ENCODE data around the gene SYNJ2.
"Not testable (repeated sequence)": the region's sequence is repeated elsewhere in the genome, so short reads cannot be mapped to it uniquely, and the experiment has no call there.

SYNJ2 gene

DNA sequence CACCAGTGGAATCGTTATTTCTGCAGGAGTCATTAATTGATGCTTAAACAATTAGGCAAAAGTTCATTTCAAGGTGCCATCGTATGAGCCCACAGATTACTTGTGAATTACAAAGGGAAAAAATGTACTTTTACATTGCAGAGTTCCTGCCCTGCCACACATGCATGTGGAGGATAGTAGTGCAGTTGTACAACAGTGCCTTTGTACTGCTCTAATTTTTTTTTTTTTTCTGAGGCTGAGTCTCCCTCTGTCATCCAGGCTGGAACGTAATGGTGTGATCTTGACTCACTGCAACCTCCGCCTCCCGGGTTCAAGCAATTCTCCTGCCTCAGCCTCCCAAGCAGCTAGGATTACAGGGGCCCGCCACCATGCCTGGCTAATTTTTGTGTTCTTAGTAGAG, 26.0 kb upstream of the SYNJ2 start:
- DNase-seq: no peak

DNA sequence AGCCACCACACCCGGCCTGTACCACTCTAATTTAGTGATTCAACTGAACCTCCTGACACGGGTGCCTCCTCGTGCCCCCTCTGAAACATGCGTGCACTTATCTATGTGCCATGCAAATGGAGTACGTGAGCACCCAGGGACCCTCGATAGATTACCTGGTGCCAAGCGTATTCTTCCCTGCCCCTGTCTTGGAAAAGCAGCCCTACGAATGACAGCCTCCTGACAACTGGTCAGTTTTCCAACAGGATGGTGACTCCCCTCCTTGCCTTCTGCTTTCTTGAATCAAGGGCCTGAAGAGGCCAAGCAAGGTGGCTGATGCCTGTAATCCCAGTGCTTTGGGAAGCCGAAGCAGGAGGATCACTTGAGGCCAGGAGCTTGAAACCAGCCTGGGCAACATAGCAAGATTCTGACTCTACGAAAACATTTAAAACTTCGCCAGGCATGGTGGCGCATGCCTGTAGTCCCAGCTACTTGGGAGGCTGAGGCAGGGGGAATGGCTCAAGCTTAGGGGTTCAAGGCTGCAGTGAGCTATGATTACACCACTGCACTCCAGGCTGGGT, 25.4 kb upstream of the SYNJ2 start:
- no peak for DNase-seq

DNA sequence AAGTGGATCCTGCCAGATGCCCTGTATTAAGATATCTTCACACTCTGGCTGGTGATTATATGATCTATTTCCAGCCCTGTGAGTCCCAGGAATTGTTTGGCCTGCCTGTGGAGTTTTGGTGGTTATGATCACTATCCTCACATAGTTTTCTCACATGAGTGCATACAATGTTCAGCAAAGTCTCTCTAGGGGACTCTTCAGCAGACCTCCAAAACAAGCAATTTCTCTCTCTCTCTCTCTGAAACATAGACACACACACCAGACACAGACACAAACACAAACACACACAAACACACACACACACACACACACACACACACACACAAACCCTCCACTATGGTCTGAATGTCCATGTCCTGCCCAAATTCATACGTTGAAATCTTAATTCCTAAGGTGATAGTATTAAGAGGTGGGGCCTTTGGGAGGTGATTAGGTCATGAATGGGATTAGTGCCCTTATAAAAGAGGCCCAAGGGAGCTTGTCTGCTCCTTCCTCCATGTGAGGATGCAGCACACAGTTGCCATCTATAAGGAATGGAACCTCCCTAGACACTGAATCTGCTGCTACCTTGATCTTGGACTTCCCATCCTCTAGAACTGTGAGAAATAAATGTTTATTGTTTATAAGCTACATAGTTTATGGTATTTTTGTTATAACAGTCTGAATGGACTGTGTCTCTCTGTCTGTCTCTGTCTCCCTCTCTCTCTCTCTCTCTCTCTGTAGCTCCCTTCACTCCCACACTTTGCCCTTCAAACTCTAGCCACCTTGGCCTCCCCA, 22.0 kb upstream of the SYNJ2 start:
- DNase-seq: no peak

DNA sequence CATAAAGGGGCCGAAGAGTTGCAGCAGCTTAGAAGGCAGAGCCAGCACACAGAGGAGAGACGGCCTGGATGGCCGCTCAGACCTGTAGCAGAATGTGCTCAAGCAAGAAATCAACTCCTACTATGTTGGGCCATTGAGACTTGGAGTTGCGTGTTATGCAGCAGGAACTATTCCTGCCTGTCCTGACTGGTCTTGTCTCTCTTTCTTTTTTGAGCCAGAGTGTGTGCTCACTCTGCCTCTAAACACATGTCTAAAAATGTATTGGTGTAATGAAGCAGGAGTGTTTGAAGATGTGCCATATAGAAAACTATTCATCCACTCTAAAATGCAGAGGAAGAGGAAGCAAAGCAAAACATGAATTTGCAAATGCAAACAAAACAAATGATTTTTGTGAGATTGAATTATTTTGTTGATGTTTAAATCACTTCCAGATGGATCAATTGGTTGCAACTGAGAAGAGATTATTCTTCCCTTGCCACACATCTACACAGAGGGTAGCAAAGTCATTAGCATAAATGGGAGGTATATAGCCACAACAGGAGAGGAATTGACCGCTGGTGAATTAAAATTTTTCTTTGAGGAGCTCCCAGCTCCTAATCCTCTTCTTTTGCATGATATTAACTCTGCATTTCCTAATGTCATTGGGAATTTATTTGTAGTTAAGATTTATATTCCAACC, 20.4 kb upstream of the SYNJ2 start:
- DNase-seq: no peak

DNA sequence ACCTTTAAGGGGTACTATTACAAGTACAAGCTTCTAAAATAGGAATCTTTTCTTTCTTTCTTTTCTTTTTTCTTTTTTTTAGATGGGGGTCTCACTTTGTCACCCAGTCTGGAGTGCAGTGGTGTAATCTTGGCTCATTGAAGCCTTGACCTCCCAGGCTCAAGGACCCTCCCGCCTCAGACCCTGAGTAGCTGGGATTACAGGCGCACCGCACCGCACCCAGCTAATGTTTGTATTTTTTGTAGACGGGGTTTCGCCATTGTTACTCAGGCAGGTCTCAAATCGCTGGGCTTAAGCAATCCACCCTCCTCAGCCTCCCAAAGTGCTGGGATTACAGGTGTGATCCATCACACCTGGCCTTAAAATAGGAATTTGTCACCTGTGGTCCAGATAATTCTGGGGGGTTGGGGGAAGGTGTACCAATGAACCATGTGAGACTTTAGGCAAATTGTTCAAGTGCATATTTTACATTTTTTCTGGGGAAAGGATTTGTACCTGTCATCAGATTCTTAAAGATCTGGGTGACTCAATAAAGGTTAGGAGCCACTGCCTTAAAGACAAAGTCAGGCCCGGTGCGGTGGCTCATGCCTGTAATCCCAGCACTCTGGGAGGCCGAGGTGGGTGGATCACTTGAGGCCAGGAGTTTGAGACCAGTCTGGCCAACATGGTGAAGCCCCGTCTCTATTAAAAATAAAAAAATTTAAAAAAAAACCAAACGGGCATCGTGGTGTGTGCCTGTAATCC, 19.7 kb upstream of the SYNJ2 start:
- DNase-seq: no peak

DNA sequence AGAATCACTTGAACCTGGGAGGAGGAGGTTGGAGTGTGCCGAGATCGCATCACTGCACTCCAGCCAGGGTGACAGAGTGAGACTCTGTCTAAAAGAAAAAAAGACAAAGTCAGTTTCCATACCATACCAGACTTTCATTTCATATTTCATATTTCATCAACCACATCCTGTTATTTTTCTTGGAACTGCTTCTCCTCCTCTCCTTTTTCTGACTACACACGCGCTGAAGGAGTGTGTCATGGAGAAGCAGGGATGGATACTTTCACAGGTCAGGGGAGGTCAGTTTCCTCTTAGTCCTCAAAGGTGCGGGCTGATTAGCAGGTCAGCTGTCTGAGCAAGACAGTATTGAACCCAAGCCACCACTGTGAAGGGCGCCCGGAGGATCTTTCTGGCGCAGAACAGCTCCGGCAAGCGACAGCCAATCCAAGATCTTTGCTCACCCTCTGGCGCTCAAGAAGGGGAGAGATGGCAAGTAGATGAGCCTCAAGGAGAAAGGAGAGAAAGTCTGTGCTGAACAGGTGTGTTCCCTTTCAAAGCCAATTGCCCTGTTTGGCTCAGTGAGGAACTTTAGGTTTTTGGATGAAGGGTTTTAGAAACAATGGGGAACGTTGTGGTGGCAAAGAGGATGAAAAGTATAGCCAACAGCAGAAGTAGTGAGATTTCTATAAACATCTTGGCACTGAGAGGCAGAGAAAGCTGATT, 18.9 kb upstream of the SYNJ2 start:
- DNase-seq: no peak

DNA sequence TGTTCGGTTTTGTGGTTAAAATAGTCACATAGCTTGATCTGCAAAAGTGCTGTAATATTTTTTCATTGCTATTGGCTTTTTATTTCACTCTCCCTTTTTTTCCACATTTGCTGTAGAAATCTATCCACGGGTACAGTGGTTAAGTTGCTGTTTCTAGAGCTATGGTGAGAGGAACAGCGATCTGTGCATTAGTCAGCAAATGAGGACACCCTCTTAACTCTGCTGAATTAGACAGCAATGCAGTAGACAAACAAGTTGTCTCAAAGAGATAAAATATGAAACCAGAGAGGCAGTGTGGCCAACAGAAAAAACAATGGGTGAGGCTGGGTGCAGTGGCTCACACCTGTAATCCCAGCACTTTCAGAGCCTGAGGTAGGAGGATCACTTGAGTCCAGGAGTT, 17.6 kb upstream of the SYNJ2 start:
- no peak for DNase-seq

DNA sequence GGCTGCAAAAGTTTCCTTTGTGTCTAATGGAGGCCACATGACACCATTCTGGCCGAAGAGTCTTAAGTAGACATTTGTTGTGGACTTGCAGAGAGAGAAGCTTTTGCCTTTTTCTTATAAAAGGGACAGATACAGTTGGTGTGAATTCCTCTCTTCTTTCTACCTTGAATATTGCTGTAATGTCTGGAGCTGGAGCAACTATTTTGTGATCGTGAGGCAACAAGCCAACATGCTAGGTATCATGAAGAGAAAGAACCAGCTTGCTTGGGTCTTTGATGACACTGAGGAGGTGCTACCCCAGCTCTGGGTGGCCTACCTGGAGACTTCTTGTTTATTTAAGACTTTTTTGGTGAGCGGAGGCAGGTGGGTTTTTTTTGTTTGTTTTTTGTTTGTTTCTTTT, 16.3 kb upstream of the SYNJ2 start:
- no peak for DNase-seq

DNA sequence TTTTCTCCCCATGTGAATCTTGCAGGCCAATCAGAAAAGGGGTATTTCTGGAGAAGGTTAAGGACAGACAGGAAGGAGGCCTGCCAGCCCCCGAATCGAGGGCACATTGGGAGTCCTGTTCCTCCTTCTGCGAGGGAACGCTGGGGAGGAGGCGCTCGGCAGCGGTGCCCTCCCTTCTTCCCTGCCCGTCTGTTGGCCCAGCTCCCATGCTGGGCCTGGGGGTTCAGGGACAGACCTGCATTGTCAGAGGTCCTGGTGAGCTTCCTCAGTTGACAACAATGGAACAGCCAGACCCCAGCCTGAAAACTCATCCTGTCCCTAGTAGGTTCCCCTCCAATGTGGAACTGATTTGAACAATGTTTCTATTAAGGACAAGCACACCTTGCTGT, 15.1 kb upstream of the SYNJ2 start:
- no peak for DNase-seq

DNA sequence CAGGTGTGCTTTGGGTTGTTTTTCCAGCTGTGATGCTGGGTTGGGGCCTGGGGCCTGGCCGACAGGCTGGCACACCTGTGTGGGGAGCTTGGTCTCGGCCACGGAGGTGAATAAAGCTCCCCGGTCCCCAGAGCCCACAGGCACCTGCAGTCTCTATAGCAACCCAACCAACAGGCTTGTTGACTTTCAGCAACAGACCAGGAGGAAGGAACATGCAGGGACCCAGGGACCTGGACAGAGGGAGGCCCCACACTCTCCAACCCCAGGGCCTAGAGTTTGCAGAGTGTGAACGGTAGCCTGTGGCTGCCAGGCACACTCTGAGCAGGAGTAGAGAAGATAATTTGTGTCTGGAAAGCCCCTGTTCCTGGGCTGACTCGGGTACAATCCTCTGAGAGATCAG, 14.6 kb upstream of the SYNJ2 start:
- DNase-seq: no peak

DNA sequence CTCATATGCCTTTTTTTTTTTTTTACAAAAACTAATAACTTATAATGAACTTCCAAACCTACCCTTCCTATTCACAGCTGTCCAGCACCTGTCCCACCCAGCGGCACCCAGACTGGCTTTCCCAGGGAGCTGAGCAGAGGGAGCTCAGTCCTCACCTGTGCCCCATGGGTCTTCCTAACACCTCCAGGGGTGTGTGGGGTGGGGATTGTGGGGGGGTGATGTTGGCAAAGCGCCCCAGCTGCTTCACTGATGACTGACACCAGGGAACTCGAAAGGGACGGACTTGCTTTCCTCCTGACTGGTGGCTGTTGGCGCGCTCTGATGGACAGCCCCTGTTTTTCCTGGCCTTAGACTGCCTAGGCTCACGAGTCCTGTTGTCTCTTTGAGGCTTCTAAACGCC, 14.2 kb upstream of the SYNJ2 start:
- no peak for DNase-seq

DNA sequence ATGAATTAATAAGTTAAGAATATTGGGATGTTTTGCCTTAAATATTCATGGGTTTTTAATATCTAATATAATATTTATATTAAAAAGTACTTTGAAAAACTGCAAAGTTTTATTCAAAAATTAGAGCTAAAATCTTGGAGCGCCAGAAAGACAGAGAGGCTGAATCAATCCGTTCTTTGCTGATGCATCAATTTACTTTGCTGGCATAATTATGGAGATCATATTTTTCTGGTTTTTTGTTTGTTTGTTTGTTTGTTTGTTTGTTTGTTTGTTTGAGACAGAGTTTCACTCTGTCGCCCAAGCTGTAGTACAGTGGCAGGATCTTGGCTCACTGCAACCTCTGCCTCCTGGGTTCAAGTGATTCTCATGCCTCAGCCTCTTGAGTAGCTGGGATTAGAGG, 9.5 kb upstream of the SYNJ2 start:
- not testable (repeated sequence) for DNase-seq

DNA sequence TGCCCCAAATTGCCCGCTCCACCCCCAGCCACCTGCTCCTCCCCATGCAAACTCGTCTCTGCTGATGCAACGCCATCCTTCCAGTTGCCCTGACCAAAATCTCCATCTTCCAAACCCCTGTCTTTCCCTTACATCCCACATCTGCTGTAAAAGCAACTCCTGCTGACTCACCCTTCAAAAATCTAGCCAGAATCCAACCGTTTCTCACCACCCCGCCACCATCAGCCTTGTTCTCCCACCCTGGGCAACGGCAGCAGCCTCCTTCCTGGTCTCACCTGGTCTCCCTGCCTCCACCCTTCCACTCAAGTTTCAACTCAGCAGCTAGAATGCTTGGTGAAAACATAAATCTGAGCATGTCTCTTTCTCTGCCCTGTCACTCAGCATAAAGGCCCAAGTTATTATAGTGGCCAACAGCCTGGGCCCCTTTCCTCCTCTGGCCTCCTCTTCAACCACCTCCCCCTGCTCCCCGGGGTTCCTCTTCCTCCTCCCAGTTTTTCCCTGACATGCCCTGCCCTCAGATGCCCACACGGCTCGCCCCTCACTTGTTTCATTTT, 7.2 kb upstream of the SYNJ2 start:
- no peak for DNase-seq

DNA sequence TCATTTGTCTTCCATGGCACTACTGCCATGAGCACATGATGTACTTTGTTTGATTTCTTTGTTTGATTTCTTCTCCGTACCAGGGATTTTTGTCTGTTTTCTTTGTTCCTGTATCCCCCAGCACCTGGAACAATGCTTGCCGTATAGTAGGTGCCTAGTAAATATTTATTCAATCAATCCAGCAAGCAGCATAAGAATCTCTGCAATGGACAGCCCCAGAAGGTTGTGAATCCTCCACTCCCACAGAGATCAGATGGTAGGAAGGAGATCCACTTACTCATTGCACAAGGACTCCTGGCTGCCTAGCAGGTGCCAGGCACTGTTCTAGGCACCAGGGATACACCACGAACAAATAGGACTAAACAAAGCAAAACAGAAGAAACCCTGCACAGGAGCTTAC, 6.7 kb upstream of the SYNJ2 start:
- no peak for DNase-seq

DNA sequence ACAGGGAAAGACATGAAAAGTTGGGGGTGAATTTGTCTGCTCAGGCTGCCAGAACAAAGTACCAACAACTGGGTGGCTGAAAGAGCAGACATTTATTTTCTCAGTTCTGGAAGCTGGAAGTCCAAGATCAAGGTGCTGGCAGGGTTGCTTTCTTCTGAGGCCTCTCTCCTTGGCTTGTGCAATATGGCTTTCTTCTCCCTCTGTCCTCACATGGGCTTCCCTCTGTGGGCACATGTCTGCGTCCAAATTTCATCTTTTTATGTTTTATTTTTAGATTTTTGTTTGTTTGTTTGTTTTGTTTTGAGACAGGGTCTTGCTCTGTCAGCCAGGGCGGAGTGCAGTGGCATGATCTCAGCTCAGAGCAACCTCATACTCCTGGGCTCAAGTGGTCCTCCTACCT, 6.2 kb upstream of the SYNJ2 start:
- no peak for DNase-seq

DNA sequence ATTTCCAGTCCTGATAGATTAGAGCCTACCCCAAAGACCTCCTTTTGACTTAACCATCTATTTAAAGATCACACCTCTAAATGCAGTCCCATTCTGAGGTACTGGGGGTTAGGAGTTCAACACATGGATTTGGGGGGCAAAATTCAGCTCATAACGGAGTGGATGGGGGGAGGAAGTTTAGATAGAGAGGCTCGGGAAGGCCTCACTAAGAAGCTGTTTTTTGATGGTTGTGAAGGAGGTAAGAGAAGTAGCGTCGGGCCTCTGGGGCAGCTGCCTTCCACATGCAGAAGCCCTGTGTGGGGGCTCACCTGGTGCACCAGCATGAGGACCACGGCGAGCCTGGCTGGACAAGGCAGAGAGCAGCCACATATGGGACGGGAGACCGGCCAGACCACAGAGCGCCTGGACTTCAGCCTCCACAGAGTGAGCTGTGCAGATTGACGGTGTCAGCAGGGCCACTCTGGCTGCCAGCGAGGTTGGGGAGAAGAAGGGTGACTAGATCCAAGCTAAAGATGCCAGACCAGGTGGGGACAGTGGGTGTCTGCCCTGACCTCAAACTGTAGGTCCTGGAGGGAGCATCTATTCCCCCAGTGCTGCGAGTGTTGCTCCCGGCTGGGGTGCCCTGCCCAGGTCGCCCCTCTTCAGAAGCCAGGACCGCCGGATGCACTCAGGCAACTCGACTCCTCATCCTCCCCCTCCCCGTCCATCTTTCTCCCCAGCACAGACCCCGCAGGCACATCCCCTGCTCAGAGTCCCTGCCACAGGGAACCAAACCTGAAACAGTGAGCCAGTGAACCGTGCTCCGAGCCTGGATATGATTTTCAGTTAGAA, 5.1 kb upstream of the SYNJ2 start:
- no peak for DNase-seq

DNA sequence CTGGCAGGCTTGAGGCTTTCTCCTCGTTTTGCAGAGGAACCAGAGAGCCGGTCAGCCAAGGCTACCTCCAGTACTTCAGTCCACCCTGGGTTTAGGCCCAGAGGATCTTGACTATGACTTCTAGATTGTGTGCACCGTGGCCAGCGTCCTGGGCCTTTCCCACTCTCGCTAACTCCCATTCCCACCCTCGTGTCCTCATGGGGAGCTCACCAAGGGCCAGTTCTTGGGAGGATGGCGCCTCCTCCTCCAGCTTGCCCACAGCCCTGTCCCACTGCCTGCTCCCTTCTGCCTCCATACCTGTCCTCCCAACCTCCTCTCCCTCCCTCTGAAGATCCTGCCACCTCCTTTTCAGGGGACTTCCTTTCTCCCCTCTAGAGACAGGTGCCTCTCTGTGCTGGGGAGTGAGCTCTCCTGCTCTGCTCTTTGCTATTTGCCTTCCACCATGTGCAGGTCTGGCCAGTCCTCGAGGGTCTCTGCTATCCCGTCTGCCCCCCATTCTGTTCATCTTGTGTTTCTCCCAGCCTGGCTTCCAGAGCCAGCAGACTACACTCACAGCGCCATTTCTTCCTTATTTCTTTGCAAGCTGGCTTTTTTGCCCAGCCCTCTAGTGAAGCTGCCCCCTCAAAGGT, 4.4 kb upstream of the SYNJ2 start:
- DNase-seq: no peak

DNA sequence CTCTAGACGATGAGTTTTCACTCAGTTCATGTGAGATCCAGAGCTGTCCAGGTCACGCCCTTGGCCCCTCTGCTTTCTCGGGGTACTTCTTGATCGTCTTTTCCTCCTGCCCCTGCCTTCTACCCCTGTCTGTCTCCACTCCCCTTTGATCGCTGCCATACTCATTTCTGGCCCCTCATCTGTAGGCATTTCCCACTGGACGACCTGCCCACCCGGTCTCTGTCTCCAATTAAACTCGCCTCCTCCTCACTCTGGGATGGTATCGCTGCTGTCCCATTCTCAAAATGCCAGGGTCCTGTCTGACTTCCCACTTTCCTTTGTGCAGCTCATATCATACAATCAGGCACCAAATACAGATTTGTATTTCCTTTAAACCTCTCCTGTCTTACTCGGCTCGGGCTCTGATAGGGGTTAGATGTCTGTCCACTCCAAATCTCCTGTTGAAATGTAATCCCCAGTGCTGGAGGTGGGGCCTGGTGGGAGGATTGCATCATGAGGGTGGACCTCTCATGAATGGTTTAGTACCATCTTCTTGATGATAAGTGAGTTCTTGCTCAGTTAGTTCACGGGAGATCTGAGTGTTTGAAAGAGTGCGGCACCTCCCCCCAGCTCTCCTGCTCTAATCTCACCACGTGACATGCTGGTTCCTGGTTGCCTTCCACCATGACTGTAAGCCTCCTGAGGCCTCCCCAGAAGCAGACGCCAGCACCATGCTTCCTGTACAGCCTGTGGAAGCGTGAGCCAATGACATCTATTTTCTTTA, 3.5 kb upstream of the SYNJ2 start:
- no peak for DNase-seq

DNA sequence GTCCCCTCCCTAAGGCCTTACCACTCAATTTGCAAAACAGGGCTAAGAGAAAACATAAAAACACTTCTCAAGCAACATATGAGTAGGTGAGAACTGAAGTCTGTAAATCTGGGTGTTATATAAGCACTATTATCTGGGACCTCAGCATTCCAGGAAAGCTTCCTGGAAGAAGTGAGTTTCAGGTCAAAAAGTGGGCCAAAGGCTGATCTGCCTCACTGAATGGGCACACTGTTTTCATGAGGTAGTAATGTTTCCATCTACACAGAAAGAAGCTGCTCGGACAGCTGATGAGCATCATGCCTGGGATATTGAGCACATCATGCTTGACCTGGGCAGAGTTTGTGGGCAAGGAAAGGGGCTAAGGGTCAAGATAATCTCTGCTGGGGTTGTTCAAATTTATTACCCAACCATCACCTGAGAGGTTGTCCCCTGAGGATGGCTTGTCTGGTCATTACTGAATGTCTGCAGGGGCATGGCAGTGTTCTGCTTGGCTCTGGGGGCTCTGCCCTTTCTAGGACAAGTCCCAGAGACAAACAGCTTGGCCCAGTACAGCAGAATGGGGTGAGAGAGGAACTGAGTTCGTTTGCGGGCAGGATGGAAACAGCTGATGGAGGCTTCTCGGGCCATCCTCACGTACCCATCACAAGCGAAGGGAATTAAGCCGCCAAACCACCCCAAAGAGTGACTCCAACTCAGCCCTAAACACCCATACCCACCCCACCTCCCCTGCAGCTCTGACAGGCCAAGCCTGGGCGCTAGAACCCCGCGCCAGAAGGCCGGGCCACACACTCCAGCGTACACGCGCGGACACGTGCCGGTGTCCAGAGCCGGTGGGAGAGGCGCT, 1.2 kb upstream of the SYNJ2 start:
- no peak for DNase-seq

DNA sequence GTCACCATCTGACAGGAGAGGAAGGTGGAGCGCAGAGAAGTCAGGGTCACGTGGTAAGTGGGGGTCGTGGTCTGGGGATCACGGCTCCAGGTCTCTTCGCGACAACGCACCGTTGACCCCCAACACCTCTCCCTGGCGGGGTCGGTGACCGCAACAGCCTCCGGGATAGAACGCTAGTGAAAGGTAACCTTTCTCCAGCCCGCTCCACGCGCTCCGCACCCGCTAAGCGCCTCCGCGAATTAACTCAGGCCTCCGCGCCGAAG, 600 bp upstream of the SYNJ2 start:
- no peak for DNase-seq

All from kidney glomerular epithelial cell (primary cell).